Ishikawa (cell line): ENCODE data around the gene KRTAP1-1.

Experiments
- CEBPB ChIP-seq: IDR thresholded peaks from 2 replicates; pipeline ENCODE4 v1.6.1; 2012
- CREB1 ChIP-seq: IDR thresholded peaks from 2 replicates; pipeline ENCODE4 v1.6.1; 2012; ENCODE audit warnings: low read depth
- EGR1 ChIP-seq: IDR thresholded peaks from 2 replicates; pipeline ENCODE4 v1.6.1; 2012
- EP300 ChIP-seq: IDR thresholded peaks from 2 replicates; pipeline ENCODE4 v1.6.1; 2012; ENCODE audit warnings: borderline replicate concordance
- FOXM1 ChIP-seq: IDR thresholded peaks from 2 replicates; pipeline ENCODE4 v1.6.1; 2012; ENCODE audit warnings: low read depth, borderline replicate concordance
- MAX ChIP-seq: IDR thresholded peaks from 2 replicates; pipeline ENCODE4 v1.6.1; 2012
- NFIC ChIP-seq: IDR thresholded peaks from 2 replicates; pipeline ENCODE4 v1.6.1; 2012
- RAD21 ChIP-seq: IDR thresholded peaks from 2 replicates; pipeline ENCODE4 v1.6.1; 2012; ENCODE audit warnings: low read depth
- REST ChIP-seq: IDR thresholded peaks from 2 replicates; pipeline ENCODE4 v1.6.1; 2012; ENCODE audit warnings: low read depth, mild to moderate bottlenecking
- TAF1 ChIP-seq: IDR thresholded peaks from 2 replicates; pipeline ENCODE4 v1.6.1; 2012; ENCODE audit warnings: low read depth, mild to moderate bottlenecking
- TCF12 ChIP-seq: IDR thresholded peaks from 2 replicates; pipeline ENCODE4 v1.6.1; 2012; ENCODE audit warnings: low read depth
- TEAD4 ChIP-seq: IDR thresholded peaks from 2 replicates; pipeline ENCODE4 v1.6.1; 2012
- USF1 ChIP-seq: IDR thresholded peaks from 2 replicates; pipeline ENCODE4 v1.6.1; 2012
- YY1 ChIP-seq: IDR thresholded peaks from 2 replicates; pipeline ENCODE4 v1.6.1; 2012; ENCODE audit warnings: low read depth
- ZBTB7A ChIP-seq: IDR thresholded peaks from 2 replicates; pipeline ENCODE4 v1.6.1; 2012; ENCODE audit warnings: low read depth

The KRTAP1-1 gene

DNA sequence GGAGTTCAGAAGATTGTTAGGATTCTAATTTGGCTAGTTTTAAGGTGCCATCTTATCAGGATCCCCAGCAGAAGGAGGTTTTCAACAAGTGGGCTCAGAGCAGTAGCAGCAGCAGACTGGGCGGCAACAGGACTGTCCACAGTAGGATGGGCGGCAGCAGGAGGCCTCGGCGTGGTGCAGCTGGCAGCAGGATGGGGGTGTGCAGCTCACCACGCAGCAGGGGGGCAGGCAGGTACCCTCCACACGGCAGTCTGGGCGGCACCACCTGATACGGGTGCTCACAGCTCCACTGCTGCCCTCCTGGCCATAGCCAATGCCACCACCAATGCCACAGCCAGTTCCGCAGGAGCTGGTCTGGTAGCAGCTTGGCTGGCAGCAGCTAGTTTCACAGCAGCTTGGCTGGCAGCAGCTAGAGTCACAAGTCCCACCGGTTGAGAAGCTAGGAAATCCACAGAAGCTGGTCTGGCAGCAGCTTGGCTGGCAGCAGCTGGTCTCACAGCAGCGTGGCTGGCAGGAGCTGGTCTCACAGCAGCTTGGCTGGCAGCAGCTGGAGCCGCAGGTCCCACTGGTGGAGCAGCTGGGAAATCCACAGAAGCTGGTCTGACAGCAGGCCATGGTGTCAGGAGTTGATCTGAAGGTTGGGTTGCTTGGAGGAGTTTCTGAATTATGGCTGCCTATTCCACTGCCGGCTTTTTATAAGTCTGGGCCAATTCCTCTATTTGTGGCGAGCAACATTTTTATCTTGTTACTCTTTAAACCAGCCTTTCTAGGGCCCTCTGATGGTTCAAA lies at the start of gene KRTAP1-1:
TSS of gene KRTAP1-1 (minus strand) at position 668 of the 789 bp plus-strand sequence. CDS start at position 615, 53 bp downstream.
- peak; percentile 42; the same call in 1 of the 2 replicates for TF ChIP-seq MAX
- TF ChIP-seq EP300: 0 out of 2 replicates have a peak, but pooled peaks have one; percentile 9

DNA sequence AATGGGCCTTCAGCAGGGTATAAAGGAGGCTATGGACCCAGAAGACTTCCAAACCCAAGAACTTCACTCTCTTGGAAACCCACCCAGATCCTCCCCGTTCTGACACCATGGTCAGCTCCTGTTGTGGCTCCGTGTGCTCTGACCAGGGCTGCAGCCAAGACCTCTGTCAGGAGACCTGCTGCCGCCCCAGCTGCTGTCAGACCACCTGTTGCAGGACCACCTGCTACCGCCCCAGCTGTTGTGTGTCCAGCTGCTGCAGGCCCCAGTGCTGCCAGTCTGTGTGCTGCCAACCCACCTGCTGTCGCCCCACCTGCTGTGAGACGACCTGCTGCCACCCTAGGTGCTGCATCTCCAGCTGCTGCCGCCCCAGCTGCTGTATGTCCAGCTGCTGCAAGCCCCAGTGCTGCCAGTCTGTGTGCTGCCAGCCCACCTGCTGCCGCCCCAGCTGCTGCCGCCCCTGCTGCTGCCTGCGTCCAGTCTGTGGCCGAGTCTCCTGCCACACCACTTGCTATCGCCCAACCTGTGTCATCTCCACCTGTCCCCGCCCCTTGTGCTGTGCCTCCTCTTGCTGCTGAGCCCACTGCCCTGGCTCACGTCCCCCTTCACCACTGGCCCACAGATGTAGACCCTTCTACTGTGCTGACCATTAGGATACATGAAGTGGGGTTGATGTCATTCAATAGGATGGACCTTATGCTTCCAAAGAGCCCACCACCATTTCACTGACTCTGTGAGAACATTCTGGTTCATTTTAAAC lies 43.0 kb upstream of the KRTAP1-1 start, which contains the start of gene KRTAP4-7:
TSS of gene KRTAP4-7 (plus strand) at position 51 of the 757 bp plus-strand sequence. CDS start at position 108, 57 bp downstream.
- TF ChIP-seq REST: 0 out of 2 replicates have a peak, but pooled peaks have one; percentile 36

DNA sequence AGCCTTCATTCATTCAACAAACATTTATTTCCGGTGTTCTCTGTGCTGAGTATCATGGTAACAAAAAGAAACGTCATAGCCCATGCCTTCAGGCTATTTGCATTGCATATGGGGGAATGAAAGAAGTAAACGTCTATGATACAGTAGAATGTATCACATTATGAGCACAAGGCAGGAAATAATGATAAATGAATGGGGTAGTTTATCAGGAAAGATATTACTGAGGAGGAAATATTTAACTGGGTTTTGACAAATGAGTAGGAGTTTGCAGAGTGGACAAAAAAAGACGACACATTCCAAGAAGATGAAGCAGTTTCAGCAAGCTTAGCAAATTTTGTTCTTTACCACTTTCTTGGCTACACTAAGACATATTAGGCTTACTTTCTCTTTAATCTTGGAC lies 41.4 kb upstream of the KRTAP1-1 start:
- TF ChIP-seq ZBTB7A (no peak), MAX (no peak), REST (no peak), EP300 (no peak), TCF12 (no peak), EGR1 (no peak), NFIC (no peak), CREB1 (no peak), TAF1 (no peak), RAD21 (no peak), TEAD4 (no peak), USF1 (no peak), YY1 (no peak)

DNA sequence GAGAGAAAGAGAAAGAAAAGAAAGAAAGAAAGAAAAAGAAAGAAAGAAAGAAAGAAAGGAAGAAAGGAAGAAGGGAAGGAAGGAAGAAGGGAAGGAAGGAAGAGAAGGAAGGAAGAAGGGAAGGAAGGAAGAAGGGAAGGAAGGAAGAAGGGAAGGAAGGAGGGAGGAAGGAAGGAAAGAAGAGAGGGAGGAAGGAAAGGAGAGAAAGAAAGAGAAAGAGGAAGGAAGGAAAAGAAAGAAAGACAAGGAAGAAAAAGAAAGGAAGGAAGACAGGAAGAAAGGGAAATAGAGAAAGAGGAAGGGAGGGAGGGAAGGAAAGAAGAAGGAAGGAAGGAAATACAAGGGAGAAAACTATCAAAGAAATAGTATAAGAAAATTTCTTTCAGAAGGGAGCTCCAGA lies 35.5 kb upstream of the KRTAP1-1 start:
- TF ChIP-seq TAF1 (no peak), MAX (no peak), REST (no peak), EGR1 (no peak), TEAD4 (no peak), USF1 (no peak), CEBPB (no peak)

GRCh38 chr17:41073676-41074075 lies 32.4 kb upstream of the KRTAP1-1 start:
- TF ChIP-seq MAX (no peak), YY1 (no peak), USF1 (no peak), CEBPB (no peak), TAF1 (no peak), FOXM1 (no peak), REST (no peak), CREB1 (no peak), RAD21 (no peak), NFIC (no peak), TEAD4 (no peak), ZBTB7A (no peak), EP300 (no peak), EGR1 (no peak), TCF12 (no peak)
